ENCODE results near the gene OR8H2.
"Not testable (repeated sequence)": the region's sequence is repeated elsewhere in the genome, so short reads cannot be mapped to it uniquely, and the experiment has no call there.

Gene OR8H2, protein sequence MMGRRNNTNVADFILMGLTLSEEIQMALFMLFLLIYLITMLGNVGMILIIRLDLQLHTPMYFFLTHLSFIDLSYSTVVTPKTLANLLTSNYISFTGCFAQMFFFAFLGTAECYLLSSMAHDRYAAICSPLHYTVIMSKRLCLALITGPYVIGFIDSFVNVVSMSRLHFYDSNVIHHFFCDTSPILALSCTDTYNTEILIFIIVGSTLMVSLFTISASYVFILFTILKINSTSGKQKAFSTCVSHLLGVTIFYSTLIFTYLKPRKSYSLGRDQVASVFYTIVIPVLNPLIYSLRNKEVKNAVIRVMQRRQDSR

DNA sequence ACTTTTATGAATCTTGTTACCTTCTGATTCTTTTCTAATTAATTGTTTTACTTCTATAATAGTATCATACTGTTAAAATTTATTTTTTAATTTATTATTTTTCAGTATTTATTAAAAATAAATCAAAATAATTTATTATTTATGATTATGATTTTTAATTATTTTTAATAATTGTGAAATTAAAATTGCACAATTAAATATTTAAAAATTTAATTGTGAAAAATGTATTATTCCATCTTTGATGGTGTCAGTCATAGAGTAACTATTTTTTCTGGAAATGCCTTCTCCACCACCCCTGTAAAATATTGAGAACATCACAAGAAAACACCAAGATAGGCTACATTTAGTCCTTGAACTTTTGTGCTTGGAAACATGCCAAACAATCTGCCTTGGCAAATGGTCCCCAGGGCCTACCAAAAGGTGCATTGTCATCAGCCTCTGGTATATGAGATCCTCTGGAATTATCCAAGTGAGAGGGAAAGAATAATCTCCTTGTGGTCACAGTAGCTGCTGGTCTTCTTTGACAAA, at the start of gene OR8H2:
Gene OR8H2, plus strand, starts transcription at position 478 of the 528 bp plus-strand sequence. CDS start 1,356 bp downstream, outside the sequence.
- no peak for DNase-seq

DNA sequence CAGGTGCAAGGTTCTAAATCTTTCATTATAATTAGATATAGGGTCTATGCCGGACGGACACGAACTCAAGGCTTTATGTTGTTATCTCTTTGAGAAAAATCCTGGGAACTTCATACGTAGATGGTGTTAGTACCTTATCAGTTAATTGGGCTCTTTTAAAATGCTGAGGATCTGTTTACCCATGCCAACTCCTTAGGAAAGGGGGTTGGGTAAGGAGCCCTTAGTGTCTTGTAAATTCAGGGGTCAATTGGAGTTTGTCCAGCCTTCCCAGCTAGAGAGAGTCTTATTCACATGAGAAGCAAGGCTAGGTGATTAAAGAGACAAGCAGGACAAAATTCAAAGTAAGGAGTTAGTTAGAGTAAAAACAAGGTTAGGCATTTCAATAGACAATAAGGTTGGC, 47.1 kb upstream of the OR8H2 start:
- DNase-seq = not testable (repeated sequence)

DNA sequence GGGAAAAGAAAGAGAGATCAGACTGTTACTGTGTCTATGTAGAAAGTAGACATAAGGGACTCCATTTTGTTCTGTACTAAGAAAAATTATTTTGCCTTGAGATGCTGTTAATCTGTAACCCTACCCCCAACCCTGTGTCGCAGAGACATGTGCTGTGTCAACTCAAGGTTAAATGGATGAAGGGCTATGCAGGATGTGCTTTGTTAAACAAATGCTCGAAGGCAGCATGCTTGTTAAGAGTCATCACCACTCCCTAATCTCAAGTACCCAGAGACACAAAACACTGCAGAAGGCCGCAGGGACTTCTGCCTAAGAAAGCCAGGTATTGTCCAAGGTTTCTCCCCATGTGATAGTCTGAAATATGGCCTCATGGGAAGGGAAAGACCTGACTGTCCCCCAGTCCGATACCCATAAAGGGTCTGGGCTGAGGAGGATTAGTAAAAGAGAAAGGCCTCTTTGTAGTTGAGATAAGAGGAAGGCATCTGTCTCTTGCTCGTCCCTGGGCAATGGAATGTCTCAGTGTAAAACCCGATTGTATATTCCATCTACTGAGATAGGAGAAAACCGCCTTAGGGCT, 45.7 kb upstream of the OR8H2 start:
- not testable (repeated sequence) for DNase-seq

DNA sequence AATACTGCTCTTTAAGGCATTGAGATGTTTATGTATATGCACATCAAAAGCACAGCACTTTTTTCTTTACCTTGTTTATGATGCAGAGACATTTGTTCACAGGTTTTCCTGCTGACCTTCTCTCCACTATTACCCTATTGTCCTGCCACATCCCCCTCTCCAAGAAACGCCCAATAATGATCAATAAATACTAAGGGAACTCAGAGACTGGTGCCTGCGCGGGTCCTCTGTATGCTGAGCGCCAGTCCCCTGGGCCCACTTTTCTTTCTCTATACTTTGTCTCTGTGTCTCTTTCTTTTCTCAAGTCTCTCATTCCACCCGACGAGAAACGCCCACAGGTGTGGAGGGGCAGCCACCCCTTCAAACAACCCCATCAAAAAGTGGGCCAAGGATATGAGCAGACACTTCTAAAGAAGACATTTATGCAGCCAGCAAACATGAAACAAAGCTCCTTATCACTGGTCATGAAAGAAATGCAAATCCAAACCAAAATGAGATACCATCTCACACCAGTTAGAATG, 45.2 kb upstream of the OR8H2 start:
- not testable (repeated sequence) for DNase-seq

DNA sequence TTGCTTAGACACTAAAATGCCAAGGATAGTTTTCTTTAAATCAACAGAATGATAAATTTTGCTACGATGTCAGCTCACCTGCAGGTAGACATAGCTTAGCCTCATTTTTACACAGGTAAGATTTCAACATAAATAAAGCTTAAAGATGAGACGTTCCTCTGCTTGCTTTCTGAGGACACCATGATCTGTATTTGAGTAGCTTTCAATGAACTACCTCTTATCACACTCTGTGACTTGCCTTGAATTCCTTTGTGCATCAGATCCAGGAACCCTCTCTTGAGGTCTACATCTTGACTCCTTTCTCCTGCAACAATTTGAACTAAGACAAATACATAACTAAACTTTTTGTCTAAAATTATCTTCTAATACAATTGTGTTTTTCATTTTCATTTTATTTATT, 36.5 kb upstream of the OR8H2 start:
- no peak for DNase-seq

DNA sequence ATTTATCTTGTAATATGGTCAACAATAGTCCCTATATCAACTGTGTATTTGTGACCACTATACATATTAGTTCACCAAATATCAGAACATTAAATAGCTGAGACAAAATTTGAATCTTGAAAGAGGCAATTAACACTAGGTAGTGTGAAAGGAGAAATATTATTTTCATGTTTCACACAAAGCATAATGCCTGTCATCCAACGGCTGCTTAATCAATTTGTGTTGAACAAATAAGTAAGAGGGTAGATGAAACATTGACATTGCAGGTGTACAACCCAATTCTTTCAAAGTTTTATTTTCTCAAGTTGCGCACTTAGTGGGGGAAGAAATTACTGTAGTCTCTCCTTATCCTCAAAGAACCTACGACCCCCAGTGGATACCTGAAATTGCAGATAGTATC, 13.8 kb upstream of the OR8H2 start:
- DNase-seq = no peak

DNA sequence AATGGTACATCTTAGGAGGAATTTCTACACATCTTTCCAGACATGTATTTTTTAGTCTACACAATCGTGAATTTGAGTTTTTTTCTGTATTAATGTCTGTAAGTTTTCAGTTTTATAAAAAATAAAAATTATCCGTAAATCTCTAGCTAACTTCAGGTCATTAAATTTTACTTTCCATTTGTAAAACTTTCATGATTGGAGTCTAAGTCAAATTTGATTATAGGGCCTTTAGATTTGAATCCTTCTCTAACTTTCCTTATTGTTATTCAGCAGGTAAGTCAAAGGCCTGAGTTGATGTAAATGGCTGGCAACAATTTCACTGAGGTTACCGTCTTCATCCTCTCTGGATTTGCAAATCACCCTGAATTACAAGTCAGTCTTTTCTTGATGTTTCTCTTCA, 10.5 kb upstream of the OR8H2 start, which contains the start of gene OR8I2:
Gene OR8I2, plus strand, starts transcription at position 301 of the 400 bp plus-strand sequence. Its CDS starts 0 bp downstream, at position 301.
- no peak for DNase-seq

DNA sequence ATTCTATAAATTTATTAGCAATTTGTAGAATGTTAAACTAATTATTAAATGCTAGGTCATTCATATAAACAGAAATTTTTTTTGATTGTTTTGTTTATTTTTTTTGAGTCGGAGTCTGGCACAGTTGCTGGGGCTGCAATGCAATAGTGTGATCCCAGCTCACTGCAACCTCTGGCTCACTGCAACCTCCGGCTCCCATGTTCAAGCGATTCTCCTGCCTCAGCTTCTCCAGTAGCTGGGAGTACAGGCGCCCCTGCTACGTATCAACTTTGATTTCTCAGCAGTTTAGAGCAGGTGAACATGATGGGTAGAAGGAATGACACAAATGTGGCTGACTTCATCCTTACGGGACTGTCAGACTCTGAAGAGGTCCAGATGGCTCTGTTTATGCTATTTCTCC, 18.6 kb downstream of the OR8H2 start, which contains the start of gene OR8H3:
Gene OR8H3, plus strand, starts transcription at position 301 of the 400 bp plus-strand sequence. Its CDS starts 0 bp downstream, at position 301.
- DNase-seq = no peak

DNA sequence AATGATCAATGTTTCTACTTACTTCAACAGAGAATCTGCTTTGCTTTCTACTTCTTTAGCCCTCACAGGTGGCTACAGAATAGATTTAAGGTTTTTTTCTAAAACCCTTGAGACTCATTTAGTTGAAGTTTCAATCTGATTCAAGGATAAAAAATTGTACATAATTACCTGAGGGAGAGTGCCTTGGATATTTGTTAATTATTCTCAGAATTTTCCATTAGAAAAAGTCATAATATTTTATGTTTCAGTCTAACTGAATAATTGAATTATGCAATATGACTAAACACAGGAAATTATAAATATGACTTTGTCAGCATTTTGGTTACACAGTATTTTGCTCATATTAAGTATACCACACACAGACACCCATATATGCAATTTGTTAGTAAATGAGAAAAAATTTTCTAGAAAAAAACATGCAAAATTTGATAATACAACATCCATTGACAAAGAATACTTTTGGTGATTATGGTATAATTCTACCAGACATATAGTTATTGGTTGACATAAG, 36.7 kb downstream of the OR8H2 start, which contains the start of gene OR8J3:
Gene OR8J3, minus strand, starts transcription at position 51 of the 511 bp plus-strand sequence. CDS start 2,483 bp downstream, outside the sequence.
- DNase-seq = no peak

DNA sequence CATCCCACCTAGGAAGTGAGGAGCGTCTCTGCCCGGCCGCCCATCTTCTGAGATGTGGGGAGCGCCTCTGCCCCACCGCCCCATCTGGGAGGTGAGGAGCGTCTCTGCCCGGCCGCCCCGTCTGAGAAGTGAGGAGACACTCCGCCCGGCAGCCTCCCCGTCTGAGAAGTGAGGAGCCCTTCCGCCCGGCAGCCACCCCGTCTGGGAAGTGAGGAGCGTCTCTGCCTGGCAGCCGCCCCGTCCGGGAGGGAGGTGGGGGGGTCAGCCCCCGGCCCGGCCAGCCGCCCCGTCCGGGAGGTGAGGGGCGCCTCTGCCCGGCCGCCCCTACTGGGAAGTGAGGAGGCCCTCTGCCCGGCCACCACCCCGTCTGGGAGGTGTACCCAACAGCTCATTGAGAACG, 40.2 kb downstream of the OR8H2 start:
- not testable (repeated sequence) for DNase-seq

DNA sequence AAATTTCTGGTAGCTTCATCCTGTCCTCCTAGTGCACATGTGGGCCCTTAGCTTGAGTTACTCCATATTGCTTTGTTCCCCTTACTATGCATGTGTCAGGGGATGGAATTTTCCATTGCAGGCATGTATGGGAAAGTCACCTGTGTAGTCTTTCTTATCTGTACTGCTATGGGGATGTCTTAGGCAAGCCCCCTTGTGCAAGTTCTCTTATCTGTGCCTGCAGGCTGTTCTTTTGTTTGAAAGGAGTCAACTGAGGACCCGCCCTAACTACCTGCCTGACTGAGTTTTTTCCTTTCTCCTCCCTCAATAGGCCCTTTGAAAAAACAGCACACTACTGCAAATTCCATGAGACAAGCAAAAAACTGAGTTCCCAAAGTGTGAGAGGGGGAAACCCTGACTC, 47.9 kb downstream of the OR8H2 start:
- no peak for DNase-seq

DNA sequence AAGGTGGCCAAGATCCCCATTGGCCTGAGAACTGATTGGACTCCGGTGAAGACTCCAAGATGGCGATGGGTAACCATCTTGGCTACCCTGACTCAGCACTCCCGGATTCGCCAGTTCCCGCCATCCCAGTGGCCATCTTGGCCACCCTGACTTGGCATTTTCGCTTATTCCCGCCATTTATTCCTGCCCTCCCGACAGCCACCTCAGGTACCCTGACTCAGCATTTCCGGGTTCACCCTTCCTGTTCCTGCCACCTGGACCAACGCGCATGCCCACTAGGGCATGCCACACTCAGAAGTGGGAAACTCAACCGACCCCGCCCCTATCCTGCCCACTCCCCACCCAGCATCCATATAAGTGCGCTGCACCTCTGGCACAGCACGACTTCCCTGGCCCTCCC, 48.8 kb downstream of the OR8H2 start:
- no peak for DNase-seq
